ENCODE results near the gene SUGP2.
A peak's percentile ranks its signal among the peaks of the same experiment; 100 is the strongest.

The SUGP2 gene

DNA sequence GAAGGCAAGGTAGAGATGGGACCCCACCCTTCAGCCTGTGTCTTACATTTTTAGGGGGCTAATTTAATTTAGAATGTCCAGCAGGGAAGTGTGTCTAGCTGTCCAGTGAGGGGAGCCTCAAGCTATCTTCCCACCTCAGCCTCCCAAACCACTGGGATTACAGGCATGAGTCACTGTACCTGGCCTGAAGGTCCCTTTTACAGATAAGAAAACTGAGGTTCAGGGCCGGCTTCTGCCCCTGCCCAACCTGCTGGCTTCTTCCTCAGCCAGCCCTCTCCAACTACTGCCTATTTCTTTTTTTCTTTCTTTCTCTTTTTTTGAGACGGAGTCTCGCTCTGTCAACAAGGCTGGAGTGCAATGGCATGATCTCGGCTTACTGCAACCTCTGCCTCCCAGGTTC is 72.9 kb downstream of the SUGP2 start:
- no peak for DNase-seq (ENCODE audit: low spot score)
- no peak for TF ChIP-seq CTCF (conservative IDR thresholded peaks at IDR 0.05; ENCODE audit: low read depth)
- POLR2A ChIA-PET (ENCODE audit: low non-redundant PET) = no interaction called here
- CTCF ChIA-PET = interaction anchor here (0.7 kb wide), 1 partner anchor 11 kb away, joined by 3 read pairs; no protein-coding TSS in a partner anchor
- no peak overlapping the region for H3K27ac ChIP-seq

GRCh38 chr19:18955042-18955441 is 78.3 kb downstream of the SUGP2 start:
- no peak for DNase-seq (ENCODE audit: low spot score)
- no peak for TF ChIP-seq CTCF (conservative IDR thresholded peaks at IDR 0.05; ENCODE audit: low read depth)
- CTCF ChIA-PET = no interaction called here
- POLR2A ChIA-PET (ENCODE audit: low non-redundant PET) = no interaction called here
- no peak overlapping the region for H3K27ac ChIP-seq

GRCh38 chr19:18954094-18954493 is 79.2 kb downstream of the SUGP2 start:
- H3K27ac ChIP-seq = no peak overlapping the region; the same call in 1 of the 2 replicates
- POLR2A ChIA-PET (ENCODE audit: low non-redundant PET) = no interaction called here
- CTCF ChIA-PET = no interaction called here
- DNase-seq (ENCODE audit: low spot score) = no peak
- no peak for TF ChIP-seq CTCF (conservative IDR thresholded peaks at IDR 0.05; ENCODE audit: low read depth)

GRCh38 chr19:18952364-18953003 is 80.8 kb downstream of the SUGP2 start:
- peak; percentile 60 for DNase-seq (ENCODE audit: low spot score)
- POLR2A ChIA-PET (ENCODE audit: low non-redundant PET) = interaction anchor here (0.7 kb wide), 1 partner anchor 672 kb away, joined by 4 read pairs; no protein-coding TSS in a partner anchor
- H3K27ac ChIP-seq = peak overlapping the region; percentile 84
- CTCF ChIA-PET = interaction anchor here (0.7 kb wide), 1 partner anchor 536 kb away, joined by 3 read pairs; no protein-coding TSS in a partner anchor

DNA sequence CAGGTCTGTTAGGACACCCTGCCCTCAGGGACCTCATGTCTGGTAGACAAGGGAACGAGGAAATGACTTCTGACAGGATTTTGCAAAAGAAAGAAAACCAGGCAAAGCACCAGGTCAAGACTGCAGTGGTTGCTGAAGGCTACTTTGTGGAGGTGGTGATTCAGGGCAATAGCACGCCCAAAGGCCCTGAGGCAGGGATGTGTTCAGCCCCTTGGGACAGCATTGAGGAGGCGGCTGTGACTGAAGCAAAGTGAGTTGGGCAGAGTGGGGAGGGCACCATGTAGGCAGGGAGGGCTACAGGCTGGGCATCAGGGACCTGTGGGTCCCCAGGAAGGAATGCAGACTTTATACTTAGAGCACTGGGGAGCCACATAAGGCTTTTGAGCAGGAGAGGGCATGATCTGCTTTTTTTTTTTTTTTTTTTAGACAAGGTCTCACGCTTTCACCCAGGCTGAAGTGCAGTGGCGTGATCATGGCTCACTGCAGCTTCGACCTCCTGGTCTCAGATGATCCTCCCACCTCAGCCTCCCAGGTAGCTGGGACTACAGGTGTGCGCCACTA is 81.5 kb downstream of the SUGP2 start:
- peak overlapping the region; percentile 84 for H3K27ac ChIP-seq
- ChIA-PET CTCF (no interaction called here), POLR2A (ENCODE audit: low non-redundant PET) (interaction anchor here (0.7 kb wide), 1 partner anchor 671 kb away, joined by 4 read pairs; no protein-coding TSS in a partner anchor)
- peak; percentile 84 for DNase-seq (ENCODE audit: low spot score)
- TF ChIP-seq CTCF (conservative IDR thresholded peaks at IDR 0.05; ENCODE audit: low read depth) = no peak

DNA sequence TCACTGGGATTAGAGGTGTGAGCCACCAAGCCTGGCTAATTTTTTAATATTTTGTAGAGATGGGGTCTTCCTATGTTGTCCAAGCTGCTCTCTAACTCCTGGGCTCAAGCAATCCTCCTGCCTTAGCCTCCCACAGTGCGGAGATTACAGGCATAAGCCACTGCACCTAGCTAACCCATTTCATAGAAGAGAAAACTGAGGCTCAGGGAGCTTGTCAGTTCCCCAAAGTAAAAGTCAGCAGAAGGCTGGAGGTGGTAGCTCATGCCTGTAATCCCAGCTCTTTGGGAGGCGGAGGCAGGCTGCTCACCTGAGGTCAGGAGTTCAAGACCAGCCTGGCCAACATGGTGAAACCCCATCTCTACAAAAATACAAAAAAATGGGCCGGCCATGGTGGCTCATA is 83.5 kb downstream of the SUGP2 start:
- DNase-seq (ENCODE audit: low spot score) = no peak
- no peak for TF ChIP-seq CTCF (conservative IDR thresholded peaks at IDR 0.05; ENCODE audit: low read depth)
- CTCF ChIA-PET = interaction anchor here (0.6 to 1.4 kb wide), 3 partner anchors 11 to 37 kb away, joined by 3 to 5 read pairs (median 3); no protein-coding TSS in a partner anchor
- no peak overlapping the region for H3K27ac ChIP-seq
- POLR2A ChIA-PET (ENCODE audit: low non-redundant PET) = no interaction called here

DNA sequence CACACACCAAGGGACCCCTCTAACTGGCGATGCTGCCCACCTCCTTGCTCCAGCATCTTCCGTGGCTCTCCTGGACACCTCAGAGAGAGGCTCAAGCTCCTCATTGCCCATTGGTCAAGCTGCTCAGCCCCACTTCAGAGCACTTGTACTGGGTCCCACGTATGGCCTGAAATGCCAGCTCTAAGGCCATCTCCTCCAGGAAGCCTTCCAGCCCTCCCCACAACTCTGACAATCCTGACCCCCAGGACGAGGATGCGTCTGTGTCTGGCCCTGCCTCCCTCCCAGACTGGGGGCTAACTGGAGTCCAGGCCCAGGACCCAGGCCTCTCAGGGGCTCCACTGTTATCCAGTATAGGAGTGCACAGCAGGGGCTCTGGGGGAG is 84.4 kb downstream of the SUGP2 start:
- no peak for DNase-seq (ENCODE audit: low spot score)
- no peak for TF ChIP-seq CTCF (conservative IDR thresholded peaks at IDR 0.05; ENCODE audit: low read depth)
- H3K27ac ChIP-seq = peak overlapping the region; percentile 1; the same call in 1 of the 2 replicates
- CTCF ChIA-PET = interaction anchor here (1.4 kb wide), 1 partner anchor 38 kb away, joined by 5 read pairs; no protein-coding TSS in a partner anchor
- POLR2A ChIA-PET (ENCODE audit: low non-redundant PET) = no interaction called here
